ENCODE measurements around the gene DFFB. TPM values are rescaled to one million over a fixed set of nuclear protein-coding genes. Genes with fewer than 3 reads are reported as not detected.
A peak's percentile ranks its signal among the peaks of the same experiment; 100 is the strongest.

The DFFB gene
- total and polyA plus RNA-seq, 8 donors: 3.3 to 8.6 (median 5.2) TPM

- Histone ChIP-seq H3K36me3 (no peaks in the 10 kb centered on the region), H3K4me3 (no peak overlapping the region), H3K27me3 (no peaks in the 10 kb centered on the region), H3K9me3 (no peaks in the 10 kb centered on the region), H3K4me1 (peaks cover 0 to 6% (median 0%) of the 10 kb centered on the region in 3 donors), H3K27ac (no peak overlapping the region)
- FAIRE-seq (no peak), DNase-seq (peak in 4 of 6 donors; percentile 29 to 65 (median 51)), ATAC-seq (no peak)
- 67 to 76% methylated on average over 16 of the region's 16 CpGs for WGBS, 2 donors
- intact Hi-C loops (cut with DNase I): no loop called here
- TF ChIP-seq CTCF (IDR thresholded peaks at IDR 0.05): no peak
Observed at GRCh38 chr1:3903141-3904005, 46.1 kb downstream of the DFFB start.

GRCh38 chr1:3904006-3904842, 46.9 kb downstream of the DFFB start:
- DNase-seq: no peak
- WGBS, 2 donors: 81 to 84% methylated on average over 24 of the region's 24 CpGs
- H3K27me3 ChIP-seq: no peaks in the 10 kb centered on the region
- no peaks in the 10 kb centered on the region for H3K9me3 ChIP-seq
- TF ChIP-seq CTCF (IDR thresholded peaks at IDR 0.05): no peak
- intact Hi-C loops (cut with DNase I): no loop called here
- no peak overlapping the region for H3K27ac ChIP-seq
- ATAC-seq: no peak
- H3K36me3 ChIP-seq: no peaks in the 10 kb centered on the region
- no peak for FAIRE-seq
- no peak overlapping the region for H3K4me3 ChIP-seq
- H3K4me1 ChIP-seq: peaks cover 0 to 2% (median 0%) of the 10 kb centered on the region in 3 donors

- intact Hi-C loops (cut with DNase I): no loop called here
- FAIRE-seq (no peak), DNase-seq (no peak), ATAC-seq (no peak)
- Histone ChIP-seq H3K27ac (no peak overlapping the region), H3K9me3 (no peaks in the 10 kb centered on the region), H3K36me3 (no peaks in the 10 kb centered on the region), H3K27me3 (no peaks in the 10 kb centered on the region), H3K4me1 (no peaks in the 10 kb centered on the region), H3K4me3 (no peak overlapping the region)
- no peak for TF ChIP-seq CTCF (IDR thresholded peaks at IDR 0.05)
- WGBS, 2 donors: 83 to 88% methylated on average over 4 of the region's 4 CpGs
Observed at GRCh38 chr1:3904843-3905185, 47.5 kb downstream of the DFFB start.

- no peak for FAIRE-seq
- TF ChIP-seq CTCF (IDR thresholded peaks at IDR 0.05): no peak
- intact Hi-C loops (cut with DNase I): no loop called here
- 89 to 94% methylated on average over 19 of the region's 19 CpGs for WGBS, 2 donors
- no peak for DNase-seq
- H3K4me3 ChIP-seq: no peak overlapping the region
- no peaks in the 10 kb centered on the region for H3K36me3 ChIP-seq
- H3K27me3 ChIP-seq: no peaks in the 10 kb centered on the region
- H3K4me1 ChIP-seq: no peaks in the 10 kb centered on the region
- ATAC-seq: no peak
- H3K27ac ChIP-seq: no peak overlapping the region
- no peaks in the 10 kb centered on the region for H3K9me3 ChIP-seq
Observed at GRCh38 chr1:3905266-3905952, 48.1 kb downstream of the DFFB start.

All from pancreas (tissue), 10 donors.